ENCODE measurements around the gene DUSP18.

DNA sequence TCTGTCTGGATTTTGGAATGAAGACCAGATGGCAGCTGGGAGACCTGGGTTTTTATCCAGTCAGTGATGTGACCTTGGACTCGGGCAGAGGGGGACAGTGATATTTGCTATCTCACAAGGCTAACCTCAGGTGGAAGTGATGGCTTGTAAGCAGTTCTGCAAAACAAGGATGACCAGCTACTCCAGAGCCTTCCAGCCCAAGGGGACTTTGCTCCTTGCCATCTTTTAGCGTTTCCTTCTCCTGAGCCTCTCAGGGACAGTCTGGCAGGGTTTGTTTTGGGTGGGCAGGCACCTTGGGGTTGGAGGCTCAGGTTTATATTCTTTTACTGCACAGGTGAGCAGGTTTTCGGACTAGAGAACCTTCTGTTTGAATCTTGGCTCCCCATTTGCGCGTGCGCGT is 17.5 kb upstream of the DUSP18 start:
- TF ChIP-seq, protein P1, sequence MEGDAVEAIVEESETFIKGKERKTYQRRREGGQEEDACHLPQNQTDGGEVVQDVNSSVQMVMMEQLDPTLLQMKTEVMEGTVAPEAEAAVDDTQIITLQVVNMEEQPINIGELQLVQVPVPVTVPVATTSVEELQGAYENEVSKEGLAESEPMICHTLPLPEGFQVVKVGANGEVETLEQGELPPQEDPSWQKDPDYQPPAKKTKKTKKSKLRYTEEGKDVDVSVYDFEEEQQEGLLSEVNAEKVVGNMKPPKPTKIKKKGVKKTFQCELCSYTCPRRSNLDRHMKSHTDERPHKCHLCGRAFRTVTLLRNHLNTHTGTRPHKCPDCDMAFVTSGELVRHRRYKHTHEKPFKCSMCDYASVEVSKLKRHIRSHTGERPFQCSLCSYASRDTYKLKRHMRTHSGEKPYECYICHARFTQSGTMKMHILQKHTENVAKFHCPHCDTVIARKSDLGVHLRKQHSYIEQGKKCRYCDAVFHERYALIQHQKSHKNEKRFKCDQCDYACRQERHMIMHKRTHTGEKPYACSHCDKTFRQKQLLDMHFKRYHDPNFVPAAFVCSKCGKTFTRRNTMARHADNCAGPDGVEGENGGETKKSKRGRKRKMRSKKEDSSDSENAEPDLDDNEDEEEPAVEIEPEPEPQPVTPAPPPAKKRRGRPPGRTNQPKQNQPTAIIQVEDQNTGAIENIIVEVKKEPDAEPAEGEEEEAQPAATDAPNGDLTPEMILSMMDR (IDR thresholded peaks at IDR 0.05; ENCODE audit: poor library complexity): no peak
- no peak for TF ChIP-seq EZH2 (IDR thresholded peaks at IDR 0.05; ENCODE audit: borderline replicate concordance)

Data from hepatocyte (in vitro differentiated cells).